Stimulated activated CD4-positive, alpha-beta T cell treated with anti-CD3 and anti-CD28 coated beads, Interleukin-4, amount 100 ng/mL, for 24 hours (primary cell): ENCODE results near the gene TAF1B.

Experiments used
- DNase-seq: peaks from one replicate; pipeline ENCODE4 v3.0.0-alpha.2; 2020

The TAF1B gene

GRCh38 chr2:9970200-9971044 is 127.1 kb downstream of the TAF1B start:
- no peak for DNase-seq

- DNase-seq: no peak
These were observed 128.0 kb downstream of the TAF1B start for GRCh38 chr2:9971105-9971818.

- no peak for DNase-seq
These were observed 128.6 kb downstream of the TAF1B start for GRCh38 chr2:9971890-9972289.

- DNase-seq: no peak
These were observed 129.6 kb downstream of the TAF1B start for GRCh38 chr2:9972621-9973479.

- no peak for DNase-seq
These were observed 130.4 kb downstream of the TAF1B start for GRCh38 chr2:9973690-9974089.

GRCh38 chr2:9974343-9974742 is 131.1 kb downstream of the TAF1B start:
- no peak for DNase-seq

GRCh38 chr2:9975328-9975727 is 132.1 kb downstream of the TAF1B start:
- no peak for DNase-seq

GRCh38 chr2:9975805-9976447 is 132.7 kb downstream of the TAF1B start:
- peak; percentile 43 for DNase-seq

GRCh38 chr2:9979977-9980376 is 136.7 kb downstream of the TAF1B start:
- no peak for DNase-seq

- no peak for DNase-seq
These were observed 137.2 kb downstream of the TAF1B start for GRCh38 chr2:9980520-9980919.

- no peak for DNase-seq
These were observed 138.4 kb downstream of the TAF1B start for GRCh38 chr2:9981655-9982054.

GRCh38 chr2:9982248-9982647 is 139.0 kb downstream of the TAF1B start:
- DNase-seq: no peak

GRCh38 chr2:9982891-9983290 is 139.6 kb downstream of the TAF1B start:
- DNase-seq: no peak

- DNase-seq: no peak
These were observed 140.3 kb downstream of the TAF1B start for GRCh38 chr2:9983401-9984216.
